K562 (cell line): Measurements from ENCODE around the gene CT47A1. TPM values are rescaled to one million over a fixed set of nuclear protein-coding genes. Genes with fewer than 3 reads are reported as not detected.

Experiments
- CHD7 ChIP-seq: fragments of 200-600 bp; sonication (generic); IDR thresholded peaks from one replicate; pipeline ENCODE4 v1.6.1; 2012; ENCODE audit warnings: mild to moderate bottlenecking, low read depth, low read length, inconsistent platforms
- GTF2A2 ChIP-seq: IDR thresholded peaks from 2 replicates; pipeline ENCODE4 v1.6.1; 2016; ENCODE audit warnings: mild to moderate bottlenecking, missing genetic modification characterization, missing compliant biosample characterization
- LARP7 ChIP-seq: fragments of 450-650 bp; IDR thresholded peaks from 2 replicates; pipeline ENCODE4 v1.6.1; 2016
- MTA3 ChIP-seq: fragments of 450-650 bp; formaldehyde crosslinking; IDR thresholded peaks from 2 replicates; pipeline ENCODE4 v1.6.1; 2017; ENCODE audit warnings: mild to moderate bottlenecking, borderline replicate concordance
- POLR3A ChIP-seq: IDR thresholded peaks from 2 replicates; pipeline ENCODE4 v1.6.1; 2011; ENCODE audit warnings: borderline replicate concordance, mild to moderate bottlenecking, moderate library complexity; ENCODE audit not compliant: insufficient read length, insufficient read depth; ENCODE audit errors: extremely low read depth
- SREBF2 ChIP-seq: sonication (generic); formaldehyde crosslinking; IDR thresholded peaks from 2 replicates; pipeline ENCODE4 v1.4.0; 2020; ENCODE audit warnings: mild to moderate bottlenecking, missing genetic modification reagents
- ZKSCAN8 ChIP-seq: fragments of 200-800 bp; sonication (Bioruptor generic); IDR thresholded peaks from 2 replicates; pipeline ENCODE4 v1.6.1; 2016; ENCODE audit warnings: missing genetic modification characterization, missing compliant biosample characterization
- polyA plus RNA-seq, 8 experiments: library from polyadenylated mRNA; depleted of rRNA in 4 of 8; stranded (reverse) in 5 of 8; unstranded in 3 of 8; fragments of >200 nt; fragmentation: Nextera tagmentation in 2 of 8; fragmentation: Illumina TruSeq in 1 of 8; extraction: Ambion mirVana in 2 of 8; extraction: Trizol in 1 of 8; gene quantifications; 2 replicates each; pipeline versions ENCODE4 v1.2.1 to v1.2.3, GENCODE V29; 2011 to 2014; ENCODE audit warnings: inconsistent platforms in 1 of 8, missing spikeins in 1 of 8
- total RNA-seq, 7 experiments: library from RNA; depleted of rRNA in 6 of 7; stranded (reverse); fragments of >200 nt in 6 of 7; fragmentation: Illumina TruSeq in 2 of 7; extraction: Trizol in 2 of 7; gene quantifications; 2 replicates each; pipeline versions ENCODE4 v1.2.1 to v1.2.3, GENCODE V29; 2011 to 2021; ENCODE audit warnings: low replicate concordance in 1 of 7

The CT47A1 gene
- total and polyA plus RNA-seq, 9 of the 15 experiments (the other 6 are each of a cell fraction or from before 2014, with no cell fraction given), result 0.80 TPM; not detected in 8

GRCh38 chrX:121014826-121015225 lies 29.3 kb upstream of the CT47A1 start (continued):
- TF ChIP-seq CHD7 (no peak), LARP7 (no peak), MTA3 (no peak), ZKSCAN8 (CRISPR knock-in tag) (no peak), POLR3A (no peak), GTF2A2 (no peak), SREBF2 (CRISPR knock-in tag) (no peak)
